CD4-positive, alpha-beta T cell (primary cell): Measurements from ENCODE around the gene SFT2D3. TPM values are rescaled to one million over a fixed set of nuclear protein-coding genes. Genes with fewer than 3 reads are reported as not detected.
A peak's percentile ranks its signal among the peaks of the same experiment; 100 is the strongest.

Experiments
- ATAC-seq: fragments of 200-7000 bp; cut with Tn5 transposase; one replicate; pipeline ENCODE4 v1.10.0; 2022; ENCODE audit warnings: mild to moderate bottlenecking; ENCODE audit not compliant: poor library complexity
- CTCF ChIA-PET: fragments of 350-600 bp; sonication (Branson Sonifier 250); formaldehyde crosslinking; loops from one replicate; lab custom pipeline; 2021; ENCODE audit warnings: antibody characterized with exemption, inconsistent platforms; lab: Charles Lee
- POLR2A ChIA-PET: fragments of 350-600 bp; sonication (Branson Sonifier 250); formaldehyde crosslinking; loops from one replicate; lab custom pipeline; 2021; ENCODE audit warnings: antibody characterized with exemption, inconsistent platforms; lab: Charles Lee
- DNase-seq, 14 experiments: peaks; one replicate each; pipeline ENCODE4 v3.0.0-alpha.2; 2013 to 2020; ENCODE audit warnings: mixed read lengths in 2 of 14
- H3K27ac ChIP-seq, 2 donors: one replicate each; pipeline versions ENCODE4 v1.5.1 to v1.7.0; 2013; ENCODE audit warnings: low read length in 2 of 2, low read depth in 1 of 2, mild to moderate bottlenecking in 1 of 2
- H3K27me3 ChIP-seq, 2 experiments: 1 replicate in 1 of 2; 2 replicates in 1 of 2; pipeline versions ENCODE4 v1.6.1 to v1.7.0; 2013; ENCODE audit warnings: low read length in 2 of 2, control low read depth in 1 of 2, mild to moderate bottlenecking in 1 of 2, moderate library complexity in 1 of 2; ENCODE audit not compliant: insufficient read depth in 2 of 2, control insufficient read depth in 1 of 2
- H3K36me3 ChIP-seq: one replicate; pipeline ENCODE4 v1.6.1; 2013; ENCODE audit warnings: low read length, control low read depth; ENCODE audit not compliant: insufficient read depth
- H3K4me1 ChIP-seq: one replicate; pipeline ENCODE4 v1.6.1; 2013; ENCODE audit warnings: low read length, control low read depth; ENCODE audit not compliant: insufficient read depth
- H3K4me3 ChIP-seq: one replicate; pipeline ENCODE4 v1.5.1; 2013; ENCODE audit warnings: mild to moderate bottlenecking, low read length, moderate library complexity
- H3K9me3 ChIP-seq, 2 experiments: 1 replicate in 1 of 2; 2 replicates in 1 of 2; pipeline versions ENCODE4 v1.6.1 to v1.7.0; 2013; ENCODE audit warnings: low read length in 2 of 2, mild to moderate bottlenecking in 2 of 2, control low read depth in 1 of 2, moderate library complexity in 1 of 2; ENCODE audit not compliant: control insufficient read depth in 1 of 2, insufficient read depth in 1 of 2
- H3K27ac Mint-ChIP-seq: one replicate; pipeline ENCODE4 v1.8.0; 2020; ENCODE audit warnings: mixed read lengths
- H3K27me3 Mint-ChIP-seq: one replicate; pipeline ENCODE4 v1.8.0; 2021; ENCODE audit warnings: mixed read lengths
- H3K36me3 Mint-ChIP-seq: one replicate; pipeline ENCODE4 v1.8.0; 2021; ENCODE audit warnings: low read depth, mixed read lengths
- H3K4me1 Mint-ChIP-seq: one replicate; pipeline ENCODE4 v1.8.0; 2021; ENCODE audit warnings: low read depth, mixed read lengths
- H3K4me3 Mint-ChIP-seq: one replicate; pipeline ENCODE4 v1.8.0; 2020; ENCODE audit warnings: mild to moderate bottlenecking, mixed read lengths
- H3K9me3 Mint-ChIP-seq: one replicate; pipeline ENCODE4 v1.8.0; 2020; ENCODE audit warnings: mixed read lengths
- intact Hi-C, 2 experiments: fragments of 100-400 bp; cut with DNase I in 1 of 2; cut with micrococcal nuclease in 1 of 2; formaldehyde crosslinking; loops; one replicate each; pipeline versions ENCODE4 v1.15.1 to v1.9.0; 2023 to 2025; cut with DNase I, micrococcal nuclease
- total RNA-seq, 174 experiments: library from RNA in 2 of 174; stranded (reverse) in 2 of 174; gene quantifications; one replicate each; pipeline ENCODE4 v1.2.3 and lab custom pipeline; 2021 to 2026
- TF ChIP-seq, protein P1 (sequence below): fragments of 200-600 bp; IDR thresholded peaks from one replicate; pipeline ENCODE4 v1.8.0; 2022; ENCODE audit warnings: antibody characterized with exemption, mild to moderate bottlenecking

Gene SFT2D3
- total RNA-seq, 2 experiments from 2014 or later: 8.5 to 8.9 TPM

DNA sequence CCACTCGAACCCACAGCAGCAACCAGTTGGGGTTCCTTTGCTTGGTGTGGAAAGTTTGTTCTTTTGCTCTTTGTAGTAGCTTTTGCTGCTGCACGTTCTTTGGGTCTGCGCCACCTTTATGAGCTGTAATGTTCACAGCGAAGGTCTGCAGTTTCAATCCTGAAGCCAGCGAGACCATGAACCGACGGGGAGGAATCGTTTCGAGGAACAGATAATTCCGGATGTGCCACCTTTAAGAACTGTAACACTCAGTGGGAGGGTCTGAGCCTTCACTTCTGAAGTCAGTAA lies 41.1 kb upstream of the SFT2D3 start:
- H3K36me3 ChIP-seq: no peaks in the 10 kb centered on the region
- POLR2A ChIA-PET: no interaction called here
- H3K9me3 ChIP-seq: peaks cover 0 to 8% of the 10 kb centered on the region in 2 experiments
- H3K27ac ChIP-seq: no peak overlapping the region
- TF ChIP-seq, protein P1, sequence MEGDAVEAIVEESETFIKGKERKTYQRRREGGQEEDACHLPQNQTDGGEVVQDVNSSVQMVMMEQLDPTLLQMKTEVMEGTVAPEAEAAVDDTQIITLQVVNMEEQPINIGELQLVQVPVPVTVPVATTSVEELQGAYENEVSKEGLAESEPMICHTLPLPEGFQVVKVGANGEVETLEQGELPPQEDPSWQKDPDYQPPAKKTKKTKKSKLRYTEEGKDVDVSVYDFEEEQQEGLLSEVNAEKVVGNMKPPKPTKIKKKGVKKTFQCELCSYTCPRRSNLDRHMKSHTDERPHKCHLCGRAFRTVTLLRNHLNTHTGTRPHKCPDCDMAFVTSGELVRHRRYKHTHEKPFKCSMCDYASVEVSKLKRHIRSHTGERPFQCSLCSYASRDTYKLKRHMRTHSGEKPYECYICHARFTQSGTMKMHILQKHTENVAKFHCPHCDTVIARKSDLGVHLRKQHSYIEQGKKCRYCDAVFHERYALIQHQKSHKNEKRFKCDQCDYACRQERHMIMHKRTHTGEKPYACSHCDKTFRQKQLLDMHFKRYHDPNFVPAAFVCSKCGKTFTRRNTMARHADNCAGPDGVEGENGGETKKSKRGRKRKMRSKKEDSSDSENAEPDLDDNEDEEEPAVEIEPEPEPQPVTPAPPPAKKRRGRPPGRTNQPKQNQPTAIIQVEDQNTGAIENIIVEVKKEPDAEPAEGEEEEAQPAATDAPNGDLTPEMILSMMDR: no peak
- H3K4me3 ChIP-seq: no peak overlapping the region
- intact Hi-C loops: no loop called here
- H3K9me3 Mint-ChIP-seq: no peaks in the 10 kb centered on the region
- H3K27me3 Mint-ChIP-seq: peaks cover 45% of the 10 kb centered on the region
- peaks cover 22% of the 10 kb centered on the region in 2 experiments for H3K27me3 ChIP-seq
- H3K4me1 Mint-ChIP-seq: no peaks in the 10 kb centered on the region
- H3K4me3 Mint-ChIP-seq: no peak overlapping the region
- ATAC-seq: no peak
- DNase-seq: no peak
- CTCF ChIA-PET: no interaction called here
- H3K36me3 Mint-ChIP-seq: no peaks in the 10 kb centered on the region
- peaks cover 2% of the 10 kb centered on the region for H3K4me1 ChIP-seq
- no peak overlapping the region for H3K27ac Mint-ChIP-seq

DNA sequence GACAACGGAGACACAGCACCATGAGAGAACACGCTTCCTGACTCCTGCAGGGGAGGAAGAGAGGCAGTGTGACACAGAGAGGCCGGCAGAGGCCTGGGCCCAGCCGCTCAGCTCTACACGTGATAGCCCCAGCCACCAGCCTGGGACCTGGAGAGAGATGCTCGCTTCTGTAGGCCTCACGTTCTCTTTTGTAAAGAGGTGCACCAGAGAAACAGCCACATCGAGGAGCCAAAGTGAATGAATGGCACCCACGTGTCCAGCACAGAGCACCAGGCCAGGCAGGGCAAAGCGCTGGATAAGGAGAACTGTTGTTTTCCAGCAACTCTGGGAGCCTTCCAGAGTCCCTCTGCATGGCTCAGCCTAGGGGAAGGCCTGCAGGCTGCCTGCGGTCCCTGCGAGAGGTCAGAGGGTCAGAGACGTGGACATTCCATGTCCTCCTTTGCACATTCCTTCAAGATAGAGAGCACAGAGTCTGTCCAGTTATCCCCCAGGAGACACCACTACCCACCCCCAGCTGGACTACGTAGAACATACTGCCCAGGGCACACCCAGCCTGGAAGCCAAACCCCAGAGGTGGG lies 40.1 kb upstream of the SFT2D3 start:
- H3K4me3 Mint-ChIP-seq: no peak overlapping the region
- Histone ChIP-seq H3K27me3 (peaks cover 25 to 32% of the 10 kb centered on the region in 2 experiments), H3K4me1 (peaks cover 2% of the 10 kb centered on the region), H3K36me3 (no peaks in the 10 kb centered on the region), H3K9me3 (peaks cover 0 to 8% of the 10 kb centered on the region in 2 experiments), H3K27ac (no peak overlapping the region), H3K4me3 (no peak overlapping the region)
- CTCF ChIA-PET: no interaction called here
- H3K36me3 Mint-ChIP-seq: no peaks in the 10 kb centered on the region
- no peak for DNase-seq
- TF ChIP-seq, protein P1: no peak
- ATAC-seq: no peak
- POLR2A ChIA-PET: no interaction called here
- H3K9me3 Mint-ChIP-seq: no peaks in the 10 kb centered on the region
- no peak overlapping the region for H3K27ac Mint-ChIP-seq
- H3K27me3 Mint-ChIP-seq: peaks cover 54% of the 10 kb centered on the region
- intact Hi-C loops: no loop called here
- no peaks in the 10 kb centered on the region for H3K4me1 Mint-ChIP-seq

DNA sequence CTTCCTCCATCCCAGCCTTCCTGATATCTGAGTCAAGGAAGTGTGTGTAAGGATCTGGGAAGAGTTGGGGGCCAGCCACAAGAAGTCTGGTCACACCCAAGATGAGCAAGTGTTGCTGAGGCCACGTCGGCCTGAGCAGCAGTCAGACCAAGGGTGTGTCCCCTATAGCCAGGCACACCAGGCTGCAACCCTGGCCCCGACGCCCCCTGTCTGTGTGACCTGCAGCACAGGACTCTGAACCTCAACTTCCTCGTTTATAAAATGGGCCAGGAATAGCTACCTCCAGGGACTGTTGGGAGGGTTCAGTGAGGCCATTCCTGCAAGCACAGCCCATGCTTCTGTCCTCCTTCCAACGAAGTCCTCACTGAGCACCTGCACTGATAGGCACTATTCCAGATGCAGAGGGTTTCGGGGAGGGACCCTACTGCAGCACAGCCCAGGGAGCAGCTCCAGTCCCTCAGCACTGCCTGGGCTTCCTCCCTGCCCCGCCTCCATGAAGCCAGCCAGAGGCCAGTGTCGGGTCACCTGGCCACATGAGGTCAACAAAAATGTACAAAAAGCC lies 39.3 kb upstream of the SFT2D3 start:
- TF ChIP-seq, protein P1: no peak
- Mint-ChIP-seq H3K36me3 (no peaks in the 10 kb centered on the region), H3K27me3 (peaks cover 63% of the 10 kb centered on the region), H3K9me3 (no peaks in the 10 kb centered on the region), H3K27ac (no peak overlapping the region), H3K4me1 (no peaks in the 10 kb centered on the region), H3K4me3 (no peak overlapping the region)
- DNase-seq (peak in 1 of 14 experiments; percentile 27), ATAC-seq (no peak)
- Histone ChIP-seq H3K4me1 (peaks cover 2% of the 10 kb centered on the region), H3K4me3 (no peak overlapping the region), H3K9me3 (peaks cover 0 to 8% of the 10 kb centered on the region in 2 experiments), H3K27me3 (peaks cover 29 to 38% of the 10 kb centered on the region in 2 experiments), H3K36me3 (no peaks in the 10 kb centered on the region), H3K27ac (no peak overlapping the region)
- intact Hi-C loops: no loop called here
- ChIA-PET POLR2A (no interaction called here), CTCF (no interaction called here)
